HTR-8/SVneo (cell line): Measurements from ENCODE around the gene AGPAT2.

Experiments
- DNase-seq: peaks from one replicate; pipeline ENCODE4 v3.0.0; 2011; ENCODE audit warnings: low spot score, mixed read lengths; ENCODE audit not compliant: insufficient read length
- FAIRE-seq: peaks from 2 replicates; lab custom pipeline; 2011; peaks lifted over from hg19 to GRCh38; lab: Jason Lieb, UNC

AGPAT2 gene

GRCh38 chr9:136690104-136690805 is 3.0 kb upstream of the AGPAT2 start:
- DNase-seq (no peak), FAIRE-seq (no peak)

GRCh38 chr9:136689108-136689460 is 1.8 kb upstream of the AGPAT2 start:
- DNase-seq (no peak), FAIRE-seq (no peak)

- FAIRE-seq (no peak), DNase-seq (no peak)
These were observed 1.2 kb upstream of the AGPAT2 start for GRCh38 chr9:136688274-136689107.

- FAIRE-seq: no peak
- DNase-seq: no peak
These were observed 515 bp upstream of the AGPAT2 start for GRCh38 chr9:136687721-136688223.

- FAIRE-seq (no peak), DNase-seq (no peak)
These were observed 793 bp downstream of the AGPAT2 start for GRCh38 chr9:136686534-136686793.

DNA sequence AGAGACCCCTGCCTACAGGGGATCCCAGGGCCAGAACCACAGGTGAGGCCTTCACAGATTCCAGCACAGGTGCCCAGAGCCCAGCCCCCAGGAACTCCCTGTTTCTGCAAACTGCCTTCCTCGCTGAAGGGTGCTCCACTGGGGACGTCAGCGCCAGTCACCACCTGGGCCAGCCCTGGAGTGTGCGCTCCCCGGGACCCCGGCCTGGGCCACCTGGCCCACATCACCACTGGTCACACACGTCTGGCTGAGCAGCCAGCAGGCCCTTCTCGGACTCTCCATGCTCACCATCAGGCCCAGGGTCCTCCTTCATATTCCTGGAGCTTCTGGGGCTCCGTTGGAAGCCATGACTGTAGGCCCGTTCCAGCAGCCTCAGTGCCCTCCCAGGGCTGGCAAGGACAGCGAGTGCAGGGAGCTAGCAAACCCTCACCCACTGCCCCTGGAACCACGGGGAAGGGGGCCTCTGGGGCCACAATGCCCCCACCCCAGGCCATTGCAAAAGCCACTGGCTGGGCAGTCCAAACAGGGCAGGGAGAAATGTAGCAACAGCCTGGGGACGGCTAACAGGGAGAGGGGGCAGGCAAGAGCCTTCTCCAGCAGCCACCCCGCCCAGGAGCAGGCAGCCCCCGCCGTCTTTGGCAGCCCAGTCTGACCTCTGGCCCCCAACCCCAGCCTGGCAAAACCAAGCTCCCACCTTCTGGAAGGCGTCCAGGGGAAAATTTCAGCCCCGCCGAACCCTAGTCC is 1.3 kb downstream of the AGPAT2 start:
- FAIRE-seq: no peak
- DNase-seq: no peak

DNA sequence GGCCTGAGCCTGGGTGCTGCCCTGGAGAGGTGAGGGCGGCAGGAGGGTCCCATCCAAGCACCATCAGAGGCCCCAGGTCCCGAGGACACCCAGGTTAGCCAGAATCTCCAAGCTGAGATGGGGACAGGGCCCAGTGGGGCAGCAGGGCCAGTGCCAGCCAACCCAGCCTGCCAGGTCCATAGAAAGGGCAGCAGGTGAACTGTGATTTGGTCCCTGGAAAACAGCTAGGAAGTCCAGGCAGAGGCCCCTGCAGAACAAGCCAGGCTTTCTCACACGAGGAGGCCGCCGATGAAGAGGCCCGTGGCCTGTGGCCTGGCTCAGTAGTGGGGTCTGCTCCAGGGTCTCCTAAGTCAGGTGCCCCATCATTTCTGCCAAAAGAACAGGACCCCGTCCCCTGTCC is 2.0 kb downstream of the AGPAT2 start:
- no peak for FAIRE-seq
- DNase-seq: no peak

GRCh38 chr9:136684799-136685198 is 2.5 kb downstream of the AGPAT2 start:
- DNase-seq: no peak
- FAIRE-seq: no peak

- DNase-seq: no peak
- FAIRE-seq: no peak
These were observed 2.9 kb downstream of the AGPAT2 start for GRCh38 chr9:136684339-136684738.

- FAIRE-seq: no peak
These were observed 3.5 kb downstream of the AGPAT2 start for GRCh38 chr9:136683755-136684154.

DNA sequence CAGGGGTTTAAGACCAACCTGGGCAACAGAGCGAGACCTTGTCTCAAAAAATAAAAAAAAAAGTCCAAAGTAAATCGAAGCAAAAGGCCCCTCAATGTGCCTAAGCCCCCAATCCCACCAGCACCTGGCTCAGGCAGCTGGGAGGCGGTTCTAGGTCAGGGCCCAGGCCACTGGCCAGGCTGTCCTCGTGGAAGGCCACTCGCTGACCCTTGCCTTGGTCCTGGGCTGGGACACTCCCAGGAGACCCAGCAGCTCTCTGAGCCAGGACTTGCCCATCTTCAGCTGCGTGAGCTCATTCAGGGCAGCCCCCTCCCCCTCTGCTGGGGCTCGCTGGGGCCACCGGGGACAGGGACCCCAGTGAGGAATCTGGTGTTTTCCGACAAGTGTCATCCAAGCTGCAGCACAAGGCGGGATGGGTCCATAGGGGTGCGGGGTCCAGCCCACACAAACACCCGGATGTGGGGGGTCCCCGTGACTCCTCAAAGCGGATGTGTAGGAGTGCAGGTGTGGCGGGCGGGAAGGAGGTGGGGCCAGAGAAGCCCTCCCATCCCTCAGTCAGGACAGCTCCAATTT is 4.0 kb downstream of the AGPAT2 start:
- no peak for FAIRE-seq
- DNase-seq: no peak

More at GRCh38 chr9:136683755-136684154, 3.5 kb downstream of the AGPAT2 start:
- DNase-seq: no peak

DNA sequence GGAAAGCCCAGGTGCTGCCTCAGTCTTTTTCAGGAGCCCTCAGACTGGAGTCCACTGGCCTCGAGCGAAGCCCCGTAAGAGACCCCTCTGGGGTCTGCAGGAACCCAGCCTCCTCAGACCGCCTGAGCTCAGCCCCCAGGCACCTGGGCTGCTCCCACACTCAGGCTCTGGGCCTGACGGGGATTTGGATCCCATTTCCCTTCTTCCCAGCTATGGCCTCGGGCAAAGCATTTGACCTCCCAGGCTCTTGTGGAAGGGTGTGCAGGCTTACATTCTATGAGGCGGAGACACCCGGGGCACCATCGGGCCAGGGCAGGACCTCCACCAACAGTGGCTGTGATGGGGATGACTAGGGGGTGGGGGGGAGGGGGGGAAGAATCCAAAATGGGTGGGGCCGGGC is 4.5 kb downstream of the AGPAT2 start:
- DNase-seq (no peak), FAIRE-seq (no peak)

DNA sequence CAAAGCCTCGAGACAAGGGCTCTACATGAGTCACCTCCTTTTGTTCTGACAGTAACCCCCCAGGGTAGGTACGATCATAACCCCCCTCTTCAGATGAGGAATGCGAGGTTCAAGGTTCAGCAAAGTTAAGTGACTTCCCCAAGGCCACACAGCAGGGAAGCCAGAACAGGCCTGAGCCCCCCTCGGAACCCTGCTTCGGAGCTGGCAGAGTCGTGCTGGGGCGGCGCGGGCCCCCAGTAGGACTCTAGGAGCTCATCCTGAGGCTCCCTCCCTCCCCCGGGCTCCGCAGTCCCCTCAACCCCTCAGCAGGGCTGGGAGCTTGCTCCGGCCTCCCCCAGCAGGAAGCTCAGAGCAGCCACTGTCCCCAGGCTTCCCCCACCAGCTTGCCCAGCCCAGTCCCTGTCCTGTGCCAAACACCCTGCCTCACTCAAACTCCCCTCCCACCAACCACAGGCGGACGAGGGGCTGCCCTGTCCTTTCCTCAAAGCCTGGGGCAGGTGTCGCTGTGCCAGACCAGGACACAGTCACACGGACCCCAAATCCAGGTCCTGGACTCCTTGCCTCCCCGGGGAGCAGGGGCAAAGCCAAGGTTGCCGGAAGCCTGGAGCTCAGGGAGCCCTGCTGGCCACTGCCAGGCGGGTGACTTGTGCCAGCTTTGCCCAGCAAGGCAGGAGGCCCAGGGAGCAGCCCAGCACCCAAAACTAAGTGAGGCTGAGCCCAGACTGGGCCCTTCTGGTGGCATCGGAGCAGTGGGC is 5.1 kb downstream of the AGPAT2 start:
- no peak for FAIRE-seq
- DNase-seq: no peak

DNA sequence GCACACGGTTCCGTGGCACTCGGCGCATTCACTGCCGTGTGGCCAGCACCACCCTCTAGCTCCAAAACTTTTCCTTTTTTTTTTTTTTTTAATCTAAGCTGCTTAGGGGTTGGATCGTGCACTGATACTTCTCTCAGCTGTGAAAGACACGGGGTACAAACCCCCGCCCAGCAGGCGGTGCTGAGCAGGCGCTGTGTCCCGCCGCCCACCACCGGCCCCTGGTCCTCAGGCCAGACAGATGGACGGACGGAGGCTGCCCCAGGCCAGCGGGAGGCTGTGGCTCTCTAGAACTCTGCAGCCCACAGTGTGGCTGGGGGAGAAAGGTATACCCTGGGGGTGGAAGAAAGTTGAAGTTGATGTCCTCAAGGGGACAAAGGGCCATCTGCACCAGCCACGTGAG is 6.2 kb downstream of the AGPAT2 start:
- FAIRE-seq: no peak
- DNase-seq: no peak

DNA sequence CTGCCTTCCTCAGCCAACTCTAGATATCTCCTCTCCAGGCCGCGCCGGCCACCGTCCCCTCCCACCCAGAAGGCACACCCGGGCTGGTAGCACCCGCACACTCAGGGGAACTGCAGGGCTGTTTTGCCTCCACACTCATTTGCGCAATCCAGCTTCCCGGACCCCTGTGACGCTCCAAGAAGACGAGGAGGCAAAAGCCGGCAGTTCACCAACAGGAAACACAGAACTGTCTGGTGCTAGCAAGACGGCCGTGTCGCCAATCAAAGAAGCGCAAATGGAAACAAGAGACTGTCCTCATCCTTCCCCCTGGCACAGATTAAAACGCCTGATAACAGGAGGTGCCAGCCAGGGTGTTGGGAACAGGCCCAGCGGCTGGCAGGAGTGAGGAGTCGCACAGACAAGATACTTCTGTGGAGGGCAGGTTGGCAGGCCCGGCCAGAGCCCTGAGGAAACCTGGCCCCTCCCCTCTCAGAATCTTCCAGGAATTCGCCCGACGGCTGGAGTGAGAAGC is 7.8 kb downstream of the AGPAT2 start:
- FAIRE-seq: no peak
- no peak for DNase-seq

DNA sequence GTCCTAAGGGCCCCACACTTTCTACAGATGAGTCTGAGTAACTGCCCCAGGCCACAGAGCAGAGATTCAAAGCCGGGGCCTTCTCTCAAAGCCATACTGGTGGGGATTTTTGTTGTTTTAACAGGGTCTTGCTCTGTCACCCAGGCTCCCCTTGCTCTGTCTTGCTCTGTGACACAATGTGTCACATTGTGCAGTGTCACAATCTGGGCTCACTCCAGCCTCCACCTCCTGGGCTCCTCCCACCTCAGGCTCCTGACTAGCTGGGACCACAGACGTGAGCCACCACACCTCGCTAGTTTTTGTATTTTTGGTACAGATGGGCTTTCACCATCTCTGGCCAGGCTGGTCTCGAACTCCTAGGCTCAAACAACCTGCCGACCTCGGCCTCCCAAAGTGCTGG is 8.6 kb downstream of the AGPAT2 start:
- FAIRE-seq (no peak), DNase-seq (no peak)

- FAIRE-seq (no peak), DNase-seq (no peak)
These were observed 9.2 kb downstream of the AGPAT2 start for GRCh38 chr9:136678034-136678433.

DNA sequence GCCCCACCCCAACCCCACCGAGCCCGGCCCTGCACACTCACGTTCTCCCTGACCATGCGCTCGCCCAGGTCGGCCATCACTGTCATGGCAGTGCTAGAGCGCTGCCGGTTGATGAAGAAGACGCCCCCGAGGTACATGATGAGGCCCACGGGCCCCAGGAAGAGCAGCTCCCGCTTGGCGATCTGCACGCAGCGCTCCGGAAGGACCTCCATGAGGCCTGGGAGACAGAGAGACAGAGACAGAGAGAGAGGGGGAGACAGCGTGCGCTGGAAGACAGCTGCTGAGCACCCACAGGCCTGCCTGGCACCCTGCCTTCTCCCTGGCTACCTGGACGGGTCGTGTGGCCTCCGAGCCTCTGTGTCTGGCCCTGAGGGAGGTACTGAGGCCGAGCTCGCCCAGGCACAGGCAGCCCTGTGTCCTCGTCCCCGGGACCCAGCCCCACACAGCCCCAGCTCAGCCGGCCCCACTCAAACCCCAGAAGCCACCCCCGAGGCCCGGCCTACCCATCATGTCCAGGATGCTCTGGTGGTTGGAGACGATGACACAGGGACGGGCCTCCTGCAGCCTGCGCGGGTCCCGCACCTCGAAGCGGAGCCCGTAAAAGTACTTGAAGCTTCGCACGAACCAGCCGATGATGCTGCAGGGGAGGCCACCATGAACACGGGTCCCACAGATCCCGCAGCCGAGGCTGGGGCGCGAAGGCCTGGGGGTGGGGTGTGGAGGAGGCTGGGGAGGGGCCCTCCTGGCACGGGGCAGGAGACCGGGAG is 10.2 kb downstream of the AGPAT2 start:
- DNase-seq (no peak), FAIRE-seq (no peak)

DNA sequence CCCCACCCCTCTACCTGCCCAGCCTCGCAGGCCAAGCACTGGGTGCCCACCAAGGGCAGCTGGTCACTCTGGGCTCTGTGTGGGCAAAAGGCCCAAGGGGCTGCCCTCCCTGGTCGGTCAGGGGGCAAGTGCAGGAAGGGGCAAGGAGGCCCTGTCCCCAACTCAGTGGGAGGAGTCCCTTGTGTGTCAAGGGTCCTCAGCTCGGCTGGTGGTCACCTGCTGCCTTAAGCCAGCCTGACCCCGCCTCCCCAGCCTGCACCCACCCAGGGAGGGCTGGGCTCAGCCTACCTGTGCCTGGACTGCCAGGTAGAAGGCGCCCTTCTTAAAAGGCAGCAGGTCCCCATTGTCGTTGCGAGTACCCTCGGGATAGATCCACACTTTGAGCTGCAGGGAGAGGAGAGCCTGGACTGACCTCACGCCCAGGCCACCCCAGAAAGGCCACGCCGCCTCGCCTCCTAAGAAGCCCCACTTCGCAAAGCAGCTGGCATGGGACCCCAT is 10.9 kb downstream of the AGPAT2 start:
- FAIRE-seq: no peak
- no peak for DNase-seq
